CD4-positive, alpha-beta memory T cell (primary cell): ENCODE data around the gene GRAMD1C. TPM values are rescaled to one million over a fixed set of nuclear protein-coding genes. Genes with fewer than 3 reads are reported as not detected.

Experiments used
- CTCF ChIA-PET: fragments of 350-600 bp; sonication (Branson Sonifier 250); formaldehyde crosslinking; loops from one replicate; lab custom pipeline; 2021; ENCODE audit warnings: inconsistent platforms; ENCODE audit not compliant: partially characterized antibody; lab: Charles Lee
- POLR2A ChIA-PET: fragments of 350-600 bp; sonication (Branson Sonifier 250); formaldehyde crosslinking; loops from one replicate; lab custom pipeline; 2021; ENCODE audit not compliant: partially characterized antibody; lab: Charles Lee
- DNase-seq, 5 donors: peaks; one replicate each; pipeline versions ENCODE4 v3.0.0 to v3.0.0-alpha.2; 2020 to 2022; ENCODE audit warnings: mixed read lengths in 1 of 5
- H3K27ac ChIP-seq: one replicate; pipeline ENCODE4 v1.7.0; 2013; ENCODE audit warnings: low read depth, low read length
- H3K27me3 ChIP-seq: 2 replicates; pipeline ENCODE4 v1.7.0; 2013; ENCODE audit warnings: mild to moderate bottlenecking, low read length, moderate library complexity; ENCODE audit not compliant: insufficient read depth
- H3K36me3 ChIP-seq: 2 replicates; pipeline ENCODE4 v1.7.0; 2013; ENCODE audit warnings: mild to moderate bottlenecking, low read length, moderate library complexity; ENCODE audit not compliant: insufficient read depth
- H3K4me1 ChIP-seq: 2 replicates; pipeline ENCODE4 v1.7.0; 2013; ENCODE audit warnings: mild to moderate bottlenecking, low read length, moderate library complexity; ENCODE audit not compliant: insufficient read depth
- H3K4me3 ChIP-seq, 2 donors: one replicate each; pipeline ENCODE4 v1.7.0; 2013; ENCODE audit warnings: low read length in 2 of 2, mild to moderate bottlenecking in 1 of 2
- H3K9me3 ChIP-seq, 2 donors: one replicate each; pipeline ENCODE4 v1.7.0; 2013; ENCODE audit warnings: low read length in 2 of 2, control low read depth in 1 of 2; ENCODE audit not compliant: control insufficient read depth in 1 of 2
- H3K27ac Mint-ChIP-seq, 7 donors: one replicate each; pipeline ENCODE4 v1.8.0; 2020 to 2021; ENCODE audit warnings: mixed read lengths in 7 of 7, mild to moderate bottlenecking in 6 of 7, inconsistent platforms in 3 of 7, moderate library complexity in 3 of 7
- H3K27me3 Mint-ChIP-seq, 2 donors: one replicate each; pipeline ENCODE4 v1.8.0; 2020 to 2021; ENCODE audit warnings: mixed read lengths in 2 of 2
- H3K36me3 Mint-ChIP-seq, 2 donors: one replicate each; pipeline ENCODE4 v1.8.0; 2020 to 2021; ENCODE audit warnings: mixed read lengths in 2 of 2, inconsistent platforms in 1 of 2, mild to moderate bottlenecking in 1 of 2
- H3K4me1 Mint-ChIP-seq, 4 donors: one replicate each; pipeline ENCODE4 v1.8.0; 2020 to 2021; ENCODE audit warnings: mixed read lengths in 4 of 4, mild to moderate bottlenecking in 1 of 4
- H3K4me3 Mint-ChIP-seq, 8 donors: one replicate each; pipeline ENCODE4 v1.8.0; 2020 to 2021; ENCODE audit warnings: mixed read lengths in 8 of 8, mild to moderate bottlenecking in 7 of 8, moderate library complexity in 6 of 8, inconsistent platforms in 3 of 8
- H3K9me3 Mint-ChIP-seq, 8 donors: one replicate each; pipeline ENCODE4 v1.8.0; 2020 to 2021; ENCODE audit warnings: mixed read lengths in 8 of 8, mild to moderate bottlenecking in 5 of 8, inconsistent platforms in 3 of 8, moderate library complexity in 1 of 8
- intact Hi-C: fragments of 100-400 bp; cut with micrococcal nuclease; formaldehyde crosslinking; loops from one replicate; pipeline ENCODE4 v1.15.1; 2023
- polyA plus RNA-seq, 2 donors: library from polyadenylated mRNA; unstranded; fragments of 300-500 nt; fragmentation: Illumina TruSeq; gene quantifications; one replicate each; pipeline ENCODE4 v1.2.3, GENCODE V29; 2021
- total RNA-seq, 2 experiments: library from RNA; stranded (reverse); gene quantifications; one replicate each; pipeline ENCODE4 v1.2.3, GENCODE V29; 2021

The GRAMD1C gene
- total and polyA plus RNA-seq, 4 experiments from 2014 or later: 0.45 to 2.8 (median 2.6) TPM; not detected in 1

GRCh38 chr3:113906568-113907140 lies 68.1 kb downstream of the GRAMD1C start:
- no peaks in the 10 kb centered on the region for H3K27me3 ChIP-seq
- ChIA-PET CTCF (interaction anchor here (1.3 to 10.0 kb wide), 4 partner anchors 8 to 170 kb away, joined by 4 to 157 read pairs (median 8); partner anchors contain the start of gene GRAMD1C), POLR2A (interaction anchor here (0.6 kb wide), 1 partner anchor 10 kb away, joined by 4 read pairs; no protein-coding TSS in a partner anchor)
- no peaks in the 10 kb centered on the region for H3K36me3 ChIP-seq
- DNase-seq: no peak
- no peaks in the 10 kb centered on the region for H3K9me3 ChIP-seq
- H3K4me3 ChIP-seq: no peak overlapping the region
- Mint-ChIP-seq H3K4me1 (no peaks in the 10 kb centered on the region), H3K9me3 (no peaks in the 10 kb centered on the region), H3K27ac (peak overlapping the region in 1 of 7 donors; percentile 26), H3K4me3 (no peak overlapping the region), H3K36me3 (no peaks in the 10 kb centered on the region), H3K27me3 (peaks cover 2 to 5% of the 10 kb centered on the region in 2 donors)
- H3K4me1 ChIP-seq: no peaks in the 10 kb centered on the region
- intact Hi-C loops: no loop called here
- no peak overlapping the region for H3K27ac ChIP-seq

GRCh38 chr3:113908133-113908532 lies 69.5 kb downstream of the GRAMD1C start:
- peaks cover 0 to 5% (median 4%) of the 10 kb centered on the region in 4 donors for H3K4me1 Mint-ChIP-seq
- Histone ChIP-seq H3K36me3 (no peaks in the 10 kb centered on the region), H3K4me1 (no peaks in the 10 kb centered on the region), H3K27ac (no peak overlapping the region), H3K4me3 (no peak overlapping the region), H3K9me3 (no peaks in the 10 kb centered on the region), H3K27me3 (no peaks in the 10 kb centered on the region)
- H3K4me3 Mint-ChIP-seq: no peak overlapping the region
- POLR2A ChIA-PET: no interaction called here
- H3K9me3 Mint-ChIP-seq: no peaks in the 10 kb centered on the region
- intact Hi-C loops: no loop called here
- no peak for DNase-seq
- H3K27ac Mint-ChIP-seq: no peak overlapping the region
- H3K36me3 Mint-ChIP-seq: no peaks in the 10 kb centered on the region
- CTCF ChIA-PET: interaction anchor here (2.7 to 10.0 kb wide), 2 partner anchors 67 to 172 kb away, joined by 8 to 157 read pairs; partner anchors contain the start of gene GRAMD1C
- peaks cover 2 to 3% of the 10 kb centered on the region in 2 donors for H3K27me3 Mint-ChIP-seq

- no peak overlapping the region for H3K4me3 Mint-ChIP-seq
- no peak for DNase-seq
- H3K27me3 Mint-ChIP-seq: no peaks in the 10 kb centered on the region
- Histone ChIP-seq H3K27me3 (no peaks in the 10 kb centered on the region), H3K27ac (no peak overlapping the region), H3K4me3 (no peak overlapping the region), H3K9me3 (no peaks in the 10 kb centered on the region), H3K4me1 (no peaks in the 10 kb centered on the region), H3K36me3 (no peaks in the 10 kb centered on the region)
- CTCF ChIA-PET: interaction anchor here (1.0 to 10.0 kb wide), 3 partner anchors 70 to 175 kb away, joined by 3 to 157 read pairs (median 4); partner anchors contain the start of genes GRAMD1C and NAA50
- no peaks in the 10 kb centered on the region for H3K36me3 Mint-ChIP-seq
- no peaks in the 10 kb centered on the region for H3K9me3 Mint-ChIP-seq
- peaks cover 0 to 5% (median 4%) of the 10 kb centered on the region in 4 donors for H3K4me1 Mint-ChIP-seq
- POLR2A ChIA-PET: no interaction called here
- intact Hi-C loops: no loop called here
- no peak overlapping the region for H3K27ac Mint-ChIP-seq
These were observed 72.4 kb downstream of the GRAMD1C start for GRCh38 chr3:113910966-113911365.

GRCh38 chr3:113912552-113913236 lies 74.1 kb downstream of the GRAMD1C start:
- POLR2A ChIA-PET: interaction anchor here (1.1 to 1.2 kb wide), 2 partner anchors 73 to 217 kb away, joined by 3 to 4 read pairs; partner anchors contain the start of gene USF3
- Mint-ChIP-seq H3K9me3 (no peaks in the 10 kb centered on the region), H3K36me3 (no peaks in the 10 kb centered on the region), H3K27me3 (no peaks in the 10 kb centered on the region), H3K27ac (peak overlapping the region in 5 of 7 donors; percentile 10 to 81 (median 56)), H3K4me1 (peaks cover 0 to 5% (median 4%) of the 10 kb centered on the region in 4 donors), H3K4me3 (peak overlapping the region; percentile 50 to 82 (median 64))
- Histone ChIP-seq H3K36me3 (no peaks in the 10 kb centered on the region), H3K9me3 (no peaks in the 10 kb centered on the region), H3K4me1 (no peaks in the 10 kb centered on the region), H3K27me3 (no peaks in the 10 kb centered on the region), H3K27ac (no peak overlapping the region), H3K4me3 (no peak overlapping the region)
- intact Hi-C loops: loop anchor here (1.0 to 2.0 kb wide), 4 partner anchors 74 to 862 kb away; partner anchors contain the start of gene GRAMD1C
- peak; percentile 44 to 61 (median 51) for DNase-seq
- CTCF ChIA-PET: interaction anchor here (0.6 to 10.0 kb wide), 14 partner anchors 9 to 679 kb away, joined by 3 to 157 read pairs (median 4); partner anchors contain the start of gene GRAMD1C

GRCh38 chr3:113914646-113915045 lies 76.1 kb downstream of the GRAMD1C start:
- DNase-seq: no peak
- Histone ChIP-seq H3K4me1 (no peaks in the 10 kb centered on the region), H3K4me3 (no peak overlapping the region), H3K36me3 (no peaks in the 10 kb centered on the region), H3K27ac (no peak overlapping the region), H3K9me3 (no peaks in the 10 kb centered on the region), H3K27me3 (no peaks in the 10 kb centered on the region)
- intact Hi-C loops: no loop called here
- ChIA-PET POLR2A (no interaction called here), CTCF (interaction anchor here (1.1 to 10.0 kb wide), 4 partner anchors 9 to 180 kb away, joined by 3 to 157 read pairs (median 22); partner anchors contain the start of gene GRAMD1C)
- no peaks in the 10 kb centered on the region for H3K9me3 Mint-ChIP-seq
- no peak overlapping the region for H3K4me3 Mint-ChIP-seq
- peaks cover 0 to 5% (median 4%) of the 10 kb centered on the region in 4 donors for H3K4me1 Mint-ChIP-seq
- H3K36me3 Mint-ChIP-seq: no peaks in the 10 kb centered on the region
- no peak overlapping the region for H3K27ac Mint-ChIP-seq
- H3K27me3 Mint-ChIP-seq: no peaks in the 10 kb centered on the region

GRCh38 chr3:113927556-113927955 lies 89.0 kb downstream of the GRAMD1C start:
- H3K9me3 ChIP-seq: peaks cover 0 to 4% of the 10 kb centered on the region in 2 donors
- Mint-ChIP-seq H3K4me3 (no peak overlapping the region), H3K27ac (no peak overlapping the region), H3K36me3 (peaks cover 13 to 14% of the 10 kb centered on the region in 2 donors), H3K9me3 (peaks cover 0 to 38% (median 25%) of the 10 kb centered on the region in 8 donors), H3K27me3 (peaks cover 11 to 19% of the 10 kb centered on the region in 2 donors), H3K4me1 (peaks cover 0 to 1% (median 0%) of the 10 kb centered on the region in 4 donors)
- H3K27ac ChIP-seq: no peak overlapping the region
- CTCF ChIA-PET: interaction anchor here (1.1 kb wide), 1 partner anchor 191 kb away, joined by 3 read pairs; no protein-coding TSS in a partner anchor
- H3K36me3 ChIP-seq: no peaks in the 10 kb centered on the region
- DNase-seq: no peak
- H3K27me3 ChIP-seq: no peaks in the 10 kb centered on the region
- no peak overlapping the region for H3K4me3 ChIP-seq
- intact Hi-C loops: no loop called here
- H3K4me1 ChIP-seq: no peaks in the 10 kb centered on the region
- POLR2A ChIA-PET: no interaction called here

- Histone ChIP-seq H3K27ac (no peak overlapping the region), H3K4me3 (no peak overlapping the region), H3K4me1 (peaks cover 14% of the 10 kb centered on the region), H3K36me3 (no peaks in the 10 kb centered on the region), H3K9me3 (no peaks in the 10 kb centered on the region), H3K27me3 (no peaks in the 10 kb centered on the region)
- ChIA-PET POLR2A (no interaction called here), CTCF (no interaction called here)
- H3K9me3 Mint-ChIP-seq: no peaks in the 10 kb centered on the region
- H3K27me3 Mint-ChIP-seq: peaks cover 3 to 5% of the 10 kb centered on the region in 2 donors
- intact Hi-C loops: loop anchor here (1.0 kb wide), 2 partner anchors 109 to 202 kb away; partner anchors contain the start of genes CCDC191 and QTRT2
- DNase-seq: no peak
- peak overlapping the region; percentile 86 to 90 (median 87) for H3K4me3 Mint-ChIP-seq
- H3K4me1 Mint-ChIP-seq: peaks cover 8 to 23% (median 11%) of the 10 kb centered on the region in 4 donors
- peak overlapping the region in 6 of 7 donors; percentile 78 to 87 (median 82) for H3K27ac Mint-ChIP-seq
- peaks cover 0 to 5% of the 10 kb centered on the region in 2 donors for H3K36me3 Mint-ChIP-seq
These were observed 108.2 kb downstream of the GRAMD1C start for GRCh38 chr3:113946831-113947230.
